Neural cell (in vitro differentiated cells): ENCODE data around the gene SWSAP1.

Source experiments
- CTCF ChIP-seq: fragments of 450-650 bp; IDR thresholded peaks from 2 replicates; pipeline ENCODE4 v1.5.1; 2014; ENCODE audit warnings: antibody characterized with exemption, mild to moderate bottlenecking, moderate library complexity; ENCODE audit not compliant: poor library complexity, severe bottlenecking
- EP300 ChIP-seq: fragments of 450-650 bp; conservative IDR thresholded peaks from 2 replicates; pipeline ENCODE4 v1.6.1; 2014; ENCODE audit warnings: antibody characterized with exemption, mild to moderate bottlenecking, moderate library complexity; ENCODE audit not compliant: poor library complexity, severe bottlenecking
- EZH2 ChIP-seq: fragments of 200-600, 300-800 bp; shearing (Covaris generic), sonication (generic); IDR thresholded peaks from 2 replicates; pipeline ENCODE4 v1.6.1; 2014; ENCODE audit warnings: antibody characterized with exemption, low read length, borderline replicate concordance, mild to moderate bottlenecking; ENCODE audit not compliant: insufficient read depth, poor library complexity, severe bottlenecking
- RAD21 ChIP-seq: fragments of 450-650 bp; conservative IDR thresholded peaks from 2 replicates; pipeline ENCODE4 v1.6.1; 2014; ENCODE audit warnings: antibody characterized with exemption, mild to moderate bottlenecking, moderate library complexity

GRCh38 chr19:11414544-11414943 lies 40.1 kb downstream of the SWSAP1 start:
- no peak for TF ChIP-seq CTCF
- TF ChIP-seq RAD21, result no peak
- no peak for TF ChIP-seq EZH2
- no peak for TF ChIP-seq EP300
